HG03460 (cell line): Measurements from ENCODE around the gene ATAD3B.
"Not testable (repeated sequence)": the region's sequence is repeated elsewhere in the genome, so short reads cannot be mapped to it uniquely, and the experiment has no call there.

Source experiments
- ATAC-seq: cut with Tn5 transposase; IDR thresholded peaks from one replicate; pipeline ENCODE4 v1.9.1; 2021; ENCODE audit not compliant: unreplicated experiment

ATAD3B gene

DNA sequence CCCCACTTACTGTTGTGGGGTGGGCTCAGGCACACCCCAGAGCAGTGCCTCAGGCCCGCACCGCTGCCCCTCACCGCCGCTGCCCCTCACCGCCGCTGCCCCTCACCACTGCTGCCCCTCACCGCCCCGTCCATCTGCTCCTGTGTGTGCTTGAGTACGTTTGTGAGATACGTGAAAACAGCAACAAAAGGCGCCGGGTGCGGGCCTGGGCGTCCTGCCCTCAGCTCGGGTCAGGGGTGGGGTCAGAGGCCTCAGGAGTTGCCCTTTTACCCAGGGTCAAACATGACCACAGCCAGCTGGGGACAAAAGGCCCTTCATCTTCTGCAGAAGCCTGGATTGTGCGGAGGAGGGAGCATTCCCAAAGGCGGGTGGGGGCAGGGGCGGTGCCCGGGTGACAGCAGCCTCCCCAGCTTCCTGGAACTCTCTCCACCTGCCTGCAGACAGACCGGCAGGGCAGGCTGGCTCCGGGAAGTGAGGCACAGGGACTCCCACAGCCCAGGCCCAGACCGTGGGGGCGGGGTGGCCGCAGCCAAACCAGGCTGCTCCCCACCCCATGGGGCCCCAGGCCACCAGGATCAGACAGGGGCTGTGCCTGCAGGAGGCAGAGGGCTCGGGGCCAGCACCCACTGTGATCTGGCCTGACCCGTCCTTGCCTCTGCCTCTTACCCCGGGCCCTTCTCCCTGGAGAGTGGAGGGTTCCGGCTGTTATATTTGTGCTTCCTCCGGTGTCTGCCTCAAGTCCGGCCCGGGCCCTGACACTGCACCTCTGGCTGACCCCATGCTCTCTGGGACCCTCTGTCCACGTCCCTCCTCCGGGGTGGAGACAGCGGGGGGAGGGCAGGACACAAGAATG is 38.4 kb upstream of the ATAD3B start:
- ATAC-seq = no peak

DNA sequence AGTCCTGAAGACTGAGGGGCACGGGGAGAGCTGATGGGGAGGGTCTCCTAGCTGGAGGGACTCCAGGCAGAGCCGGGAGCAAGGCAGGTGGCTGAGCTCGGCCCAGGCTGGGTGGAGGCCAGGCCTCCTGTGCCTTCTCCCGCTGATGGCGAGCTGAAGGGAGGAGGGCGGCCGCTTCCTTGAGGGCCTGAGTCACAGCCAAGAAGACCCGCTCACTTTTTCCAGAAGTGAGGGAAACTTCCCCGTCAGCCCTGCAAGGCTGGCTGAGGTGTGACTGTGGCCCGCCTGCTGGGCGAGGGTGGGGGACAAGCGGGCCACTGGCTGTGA is 37.8 kb upstream of the ATAD3B start:
- ATAC-seq = no peak

DNA sequence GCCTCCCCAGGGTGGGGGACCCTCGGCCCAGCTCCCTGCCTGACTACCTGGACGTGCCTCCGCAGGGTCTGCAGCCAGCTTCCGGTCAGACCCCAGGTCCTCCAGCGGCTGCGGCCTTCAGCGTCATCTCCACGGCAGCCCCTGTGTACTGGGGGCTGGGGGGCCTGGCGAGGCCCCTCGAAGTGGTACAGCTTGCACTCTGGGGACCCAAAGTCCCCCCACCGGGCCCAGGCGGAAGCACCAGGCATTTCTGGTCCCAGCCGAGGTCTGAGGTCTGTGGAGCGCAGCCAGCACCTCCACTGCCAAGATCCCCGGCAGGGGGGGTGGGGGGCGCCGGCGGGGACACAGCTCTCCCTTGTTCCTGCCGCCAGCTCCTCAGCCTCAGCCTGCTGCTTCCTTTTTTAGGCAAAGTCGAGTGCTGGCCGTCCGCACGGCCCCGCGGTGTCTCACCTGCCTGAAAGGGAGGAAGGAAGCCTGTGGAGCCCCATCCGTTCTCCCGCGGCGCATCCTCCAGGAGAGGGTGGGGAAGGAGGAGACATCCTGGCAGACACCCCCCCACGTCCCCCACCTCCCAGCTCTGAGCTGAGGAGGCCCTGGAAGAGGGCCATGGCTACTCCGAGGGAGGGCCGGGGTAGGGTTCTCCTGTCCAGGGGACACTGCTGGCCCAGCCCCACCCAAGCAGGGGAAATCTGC is 37.3 kb upstream of the ATAD3B start:
- no peak for ATAC-seq

DNA sequence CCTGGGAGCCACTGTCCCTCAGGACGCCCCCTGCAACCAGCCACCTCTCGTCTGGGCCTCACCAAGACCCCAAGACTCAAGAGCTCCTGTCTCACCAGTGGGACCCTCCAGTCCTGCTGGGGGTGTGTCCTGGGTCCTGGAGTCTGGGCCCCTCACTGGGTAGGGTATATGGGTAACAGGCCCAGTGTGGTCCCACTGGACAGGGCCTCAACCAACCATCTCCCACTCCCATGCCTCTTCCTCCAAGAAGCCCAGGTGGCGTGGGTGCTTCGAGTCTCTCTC is 36.8 kb upstream of the ATAD3B start:
- ATAC-seq = no peak

DNA sequence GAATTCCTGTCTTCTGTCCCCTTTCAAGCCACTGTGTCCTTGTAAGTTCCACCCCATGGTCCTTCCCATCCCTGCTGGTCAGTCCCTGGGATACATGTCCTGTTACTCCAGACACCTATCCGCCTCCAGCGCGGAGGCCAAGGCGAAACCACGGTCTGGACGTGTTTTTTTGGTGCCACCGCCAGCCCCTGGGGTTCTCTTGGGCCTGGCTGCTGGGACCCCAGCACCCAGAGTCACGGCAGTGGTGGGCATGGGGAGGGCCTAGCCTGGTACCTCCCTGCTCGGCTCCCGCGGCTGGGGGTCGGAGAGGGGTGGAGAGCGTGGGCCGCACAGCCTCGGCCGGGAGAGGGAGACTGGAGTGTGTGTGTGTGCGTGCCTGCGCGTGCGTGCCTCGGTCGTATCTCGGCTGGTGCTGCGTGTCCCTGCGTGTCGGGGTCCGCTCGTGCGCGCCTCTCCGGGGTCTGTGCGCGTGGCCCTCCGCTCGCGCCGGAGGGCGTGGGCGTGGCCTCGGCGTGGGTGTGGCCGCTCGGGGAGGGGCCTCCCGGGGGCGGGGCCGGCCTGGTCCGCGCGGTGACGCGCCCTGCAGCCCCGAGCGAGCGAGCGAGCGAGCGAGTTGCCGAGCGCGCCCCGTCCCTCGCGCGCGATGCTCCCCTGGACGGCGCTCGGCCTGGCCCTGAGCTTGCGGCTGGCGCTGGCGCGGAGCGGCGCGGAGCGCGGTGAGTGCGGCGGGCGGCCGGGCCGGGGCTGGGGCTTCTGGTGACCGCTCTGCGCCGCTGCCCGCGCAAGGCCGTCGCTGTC is 36.3 kb upstream of the ATAD3B start, which contains the start of gene VWA1:
VWA1 (plus strand) TSS at position 585 of the 798 bp plus-strand sequence; CDS start at position 644, 59 bp downstream.
- ATAC-seq = peak; percentile 48

DNA sequence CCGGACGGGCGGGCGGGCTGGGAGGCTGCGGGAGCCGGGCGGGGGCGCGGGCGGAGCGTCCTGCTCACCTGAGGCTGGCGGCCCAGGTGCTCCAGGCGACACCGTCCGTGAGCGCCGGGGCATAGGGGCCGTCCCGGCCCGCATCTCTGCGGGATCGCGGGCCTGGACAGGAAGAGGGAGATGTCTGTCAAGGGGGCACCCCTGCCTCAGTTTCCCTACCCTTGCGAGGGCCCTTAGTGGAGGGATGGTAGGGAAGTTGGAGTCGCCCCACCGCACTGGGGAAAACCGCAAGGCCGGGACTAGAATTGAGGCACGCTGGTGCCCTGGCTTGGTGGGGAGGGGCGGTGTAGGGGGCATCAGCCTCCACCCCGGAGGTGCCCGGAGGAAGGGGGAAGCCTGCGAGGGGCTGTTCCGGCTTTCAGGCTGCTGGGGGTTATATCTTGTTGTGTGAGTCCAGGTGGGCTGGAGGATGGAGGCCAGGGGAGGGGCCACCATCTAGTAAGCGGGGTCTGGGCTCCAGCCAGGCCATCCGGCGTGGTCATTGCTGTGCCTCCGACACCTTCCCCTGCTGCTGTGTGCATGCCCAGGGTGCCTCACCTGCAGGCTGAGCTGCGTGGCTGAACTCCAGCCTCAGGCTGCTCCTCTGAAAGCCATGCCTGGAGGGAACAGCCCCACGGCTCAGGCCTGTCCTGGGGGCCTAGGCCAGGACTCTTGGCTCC is 35.5 kb upstream of the ATAD3B start:
- ATAC-seq = no peak

DNA sequence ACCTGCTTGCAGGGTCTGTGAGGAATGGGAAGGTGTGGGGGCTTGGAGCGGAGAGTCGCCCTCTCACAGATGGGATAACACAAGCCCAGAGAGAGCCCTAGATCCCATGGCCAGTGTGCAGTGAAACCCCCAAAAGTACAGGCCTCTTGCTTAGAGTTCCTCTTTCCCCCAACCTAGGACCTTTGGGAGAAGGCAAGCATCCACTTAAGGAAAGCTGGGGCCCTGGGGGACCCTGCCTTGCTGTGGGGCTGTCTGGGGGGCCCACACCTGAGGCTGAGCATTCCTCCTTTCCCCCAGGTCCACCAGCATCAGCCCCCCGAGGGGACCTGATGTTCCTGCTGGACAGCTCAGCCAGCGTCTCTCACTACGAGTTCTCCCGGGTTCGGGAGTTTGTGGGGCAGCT is 34.9 kb upstream of the ATAD3B start:
- ATAC-seq = no peak

DNA sequence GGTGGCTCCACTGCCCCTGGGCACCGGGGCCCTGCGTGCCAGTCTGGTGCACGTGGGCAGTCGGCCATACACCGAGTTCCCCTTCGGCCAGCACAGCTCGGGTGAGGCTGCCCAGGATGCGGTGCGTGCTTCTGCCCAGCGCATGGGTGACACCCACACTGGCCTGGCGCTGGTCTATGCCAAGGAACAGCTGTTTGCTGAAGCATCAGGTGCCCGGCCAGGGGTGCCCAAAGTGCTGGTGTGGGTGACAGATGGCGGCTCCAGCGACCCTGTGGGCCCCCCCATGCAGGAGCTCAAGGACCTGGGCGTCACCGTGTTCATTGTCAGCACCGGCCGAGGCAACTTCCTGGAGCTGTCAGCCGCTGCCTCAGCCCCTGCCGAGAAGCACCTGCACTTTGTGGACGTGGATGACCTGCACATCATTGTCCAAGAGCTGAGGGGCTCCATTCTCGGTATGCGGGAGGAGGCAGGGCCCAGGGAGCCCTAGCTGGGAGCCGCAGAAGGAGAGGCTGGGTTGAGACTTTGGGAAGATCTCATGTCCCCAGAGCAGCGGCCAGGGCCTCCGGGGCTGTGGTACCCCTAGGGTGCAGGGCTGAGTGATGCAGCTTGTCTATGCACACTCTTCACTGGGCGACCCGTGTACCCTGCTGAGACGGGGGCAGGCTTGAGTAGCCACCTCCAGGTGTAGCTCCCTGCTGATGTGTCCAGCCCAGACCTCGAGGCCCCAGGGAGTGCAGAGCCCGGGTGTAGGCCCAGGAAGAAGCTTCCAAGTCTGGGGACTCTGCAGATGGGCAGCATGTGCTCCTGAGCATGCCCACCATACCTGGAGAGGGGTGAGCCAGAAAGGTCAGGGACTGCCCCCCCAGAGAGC is 34.3 kb upstream of the ATAD3B start:
- ATAC-seq = no peak

DNA sequence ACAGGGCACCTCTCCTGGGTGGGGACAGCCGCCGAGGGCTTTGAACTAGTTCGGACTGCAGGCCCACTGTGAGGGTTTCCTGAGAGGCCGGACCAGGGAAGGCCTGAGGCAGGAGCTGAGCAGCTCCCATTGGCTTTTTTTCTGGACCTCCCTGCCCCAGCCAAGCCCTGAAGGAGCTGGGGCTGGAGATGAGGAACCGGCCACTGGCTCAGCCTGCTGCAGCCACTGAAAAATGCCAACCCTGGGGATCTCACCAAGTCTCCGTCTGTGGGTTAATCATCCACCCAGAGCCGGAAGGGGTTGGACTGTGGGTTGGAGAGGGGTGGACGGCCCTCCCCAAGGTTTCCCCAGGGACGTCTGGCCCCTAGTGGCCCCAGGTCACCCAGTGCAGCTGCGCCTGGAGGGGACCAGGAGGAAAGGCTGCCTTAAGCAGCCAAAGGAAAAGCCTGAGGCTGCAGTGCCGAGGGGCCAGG is 33.6 kb upstream of the ATAD3B start:
- no peak for ATAC-seq

DNA sequence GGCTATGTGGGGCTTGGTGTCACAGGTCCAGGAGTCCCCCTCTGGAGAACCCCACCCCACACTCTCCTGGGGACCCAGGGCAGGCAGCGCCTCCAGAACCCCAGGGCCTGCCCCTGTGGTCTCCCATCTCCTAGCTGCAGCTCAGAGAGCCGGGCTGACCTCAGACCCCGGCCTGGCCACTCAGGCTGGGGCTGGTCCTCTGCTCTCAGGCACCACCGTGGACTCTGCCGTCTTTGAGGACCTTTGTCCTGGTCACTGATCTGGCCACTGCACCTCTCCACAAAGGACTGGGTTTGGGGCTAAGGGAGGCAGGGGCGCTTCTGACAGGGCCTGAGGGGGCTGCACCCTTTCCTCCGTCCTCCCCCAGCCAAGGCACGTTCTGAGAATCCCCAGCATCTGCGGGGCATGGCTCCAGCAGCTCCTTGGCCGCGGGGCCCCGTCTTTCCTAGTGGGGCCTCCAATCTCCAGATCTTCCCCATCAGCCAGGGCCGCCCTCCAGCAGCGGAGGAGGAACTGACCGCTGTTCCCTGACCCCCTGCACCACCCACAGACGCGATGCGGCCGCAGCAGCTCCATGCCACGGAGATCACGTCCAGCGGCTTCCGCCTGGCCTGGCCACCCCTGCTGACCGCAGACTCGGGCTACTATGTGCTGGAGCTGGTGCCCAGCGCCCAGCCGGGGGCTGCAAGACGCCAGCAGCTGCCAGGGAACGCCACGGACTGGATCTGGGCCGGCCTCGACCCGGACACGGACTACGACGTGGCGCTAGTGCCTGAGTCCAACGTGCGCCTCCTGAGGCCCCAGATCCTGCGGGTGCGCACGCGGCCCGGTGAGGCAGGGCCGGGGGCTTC is 32.8 kb upstream of the ATAD3B start:
- no peak for ATAC-seq

DNA sequence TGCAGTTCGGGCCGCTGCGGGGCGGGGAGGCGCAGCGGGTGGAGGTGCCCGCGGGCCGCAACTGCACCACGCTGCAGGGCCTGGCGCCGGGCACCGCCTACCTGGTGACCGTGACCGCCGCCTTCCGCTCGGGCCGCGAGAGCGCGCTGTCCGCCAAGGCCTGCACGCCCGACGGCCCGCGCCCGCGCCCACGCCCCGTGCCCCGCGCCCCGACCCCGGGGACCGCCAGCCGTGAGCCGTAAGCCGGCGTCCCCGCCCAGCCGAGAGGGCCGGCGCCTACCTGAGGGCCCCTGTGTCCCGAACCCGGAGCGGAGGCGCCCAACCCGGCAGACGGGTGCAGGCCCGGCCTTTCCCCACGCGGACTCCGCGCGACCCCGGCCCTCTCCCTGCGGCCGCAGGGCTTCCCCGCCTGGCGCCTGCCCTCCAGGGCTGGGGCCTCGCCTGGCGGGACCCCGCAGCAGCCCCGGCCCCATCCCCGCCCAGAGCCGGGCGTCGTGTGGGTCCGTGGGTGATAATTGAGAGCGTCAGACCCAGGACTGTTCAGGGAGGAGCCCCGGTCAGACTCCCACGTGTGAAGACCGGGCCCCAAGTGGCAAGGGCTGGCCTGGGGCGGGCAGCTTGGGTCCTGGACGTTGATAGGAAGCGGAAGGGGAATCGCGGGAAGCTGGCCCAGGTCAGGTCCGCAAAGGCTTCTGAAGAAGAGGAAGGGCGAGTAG is 31.9 kb upstream of the ATAD3B start:
- ATAC-seq = no peak

DNA sequence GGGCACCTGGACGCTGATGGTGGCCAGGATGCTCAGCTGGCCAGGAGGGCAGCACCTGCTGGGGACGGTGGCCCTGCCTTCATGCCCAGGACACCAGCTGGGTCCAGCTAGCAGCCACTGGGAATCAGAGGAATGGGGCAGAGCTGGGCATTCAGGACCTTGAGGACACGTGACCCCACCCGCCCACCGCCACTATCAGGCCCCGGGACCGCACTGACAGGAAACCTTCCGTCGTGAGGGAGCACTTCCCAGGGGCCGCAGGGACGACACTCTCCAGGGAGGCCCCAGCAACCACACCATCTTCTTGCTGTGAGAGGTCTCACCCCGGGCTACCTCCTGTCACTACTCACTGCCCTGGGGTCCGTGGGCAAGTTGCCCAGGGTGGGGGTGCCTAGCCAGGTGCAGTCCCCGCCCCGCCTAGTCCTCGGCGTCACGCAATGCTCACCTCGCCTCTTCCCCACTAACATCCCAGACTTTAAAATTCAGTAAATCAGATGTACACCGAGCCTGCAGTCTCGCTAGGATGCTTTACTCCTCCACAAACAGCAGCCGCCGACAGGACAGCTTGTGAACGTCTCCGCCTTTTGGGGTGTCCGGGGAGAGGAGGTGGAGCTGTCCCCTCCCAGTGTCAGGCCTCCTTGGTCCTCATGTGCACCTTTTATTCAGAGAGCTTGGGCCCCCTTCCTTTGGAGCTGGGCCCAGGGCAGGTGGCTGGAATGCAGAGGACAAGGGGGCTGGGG is 31.1 kb upstream of the ATAD3B start:
- no peak for ATAC-seq

DNA sequence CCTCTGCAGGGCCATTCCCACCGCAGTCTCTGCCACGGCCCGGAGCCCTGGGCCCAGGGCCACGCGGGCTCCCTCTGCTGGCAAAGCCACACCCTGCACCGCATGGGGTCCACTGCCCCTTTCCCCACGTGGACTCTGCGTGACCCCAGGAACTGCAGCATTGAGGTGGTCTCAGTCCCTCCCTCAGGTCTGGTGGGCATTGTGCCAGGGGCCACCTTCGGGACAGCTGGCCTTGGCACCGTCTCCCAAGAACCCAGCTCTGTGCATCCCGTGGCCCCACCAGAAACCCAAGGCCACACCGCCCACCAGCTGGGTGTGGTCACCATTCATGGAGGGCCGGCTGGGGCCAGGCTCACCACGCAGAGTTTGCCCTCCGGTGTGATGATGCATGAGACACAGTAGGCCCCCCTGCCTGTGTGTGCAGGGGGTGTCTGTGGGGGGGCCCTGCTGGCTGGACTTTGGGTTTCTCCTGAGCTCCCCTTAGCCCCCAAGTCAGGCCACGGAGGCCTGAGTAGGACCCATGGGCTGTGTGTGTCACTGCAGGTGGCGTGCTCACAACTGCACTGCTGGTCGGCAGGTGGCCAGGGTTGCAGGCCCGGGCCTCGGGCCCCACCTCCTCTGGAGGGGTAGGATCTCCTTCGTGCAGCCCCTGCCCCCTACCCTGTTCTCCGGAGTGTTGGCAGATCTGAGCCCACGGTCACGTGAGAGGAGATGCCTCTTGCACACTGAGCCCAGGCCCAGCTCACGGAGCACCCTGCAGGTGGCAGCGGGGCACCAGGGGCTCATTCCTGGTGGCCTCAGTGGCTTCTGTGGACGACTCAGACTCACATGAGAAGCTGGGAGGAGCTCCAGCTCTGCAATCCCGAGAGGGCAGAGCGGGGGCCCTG is 30.3 kb upstream of the ATAD3B start:
- no peak for ATAC-seq

DNA sequence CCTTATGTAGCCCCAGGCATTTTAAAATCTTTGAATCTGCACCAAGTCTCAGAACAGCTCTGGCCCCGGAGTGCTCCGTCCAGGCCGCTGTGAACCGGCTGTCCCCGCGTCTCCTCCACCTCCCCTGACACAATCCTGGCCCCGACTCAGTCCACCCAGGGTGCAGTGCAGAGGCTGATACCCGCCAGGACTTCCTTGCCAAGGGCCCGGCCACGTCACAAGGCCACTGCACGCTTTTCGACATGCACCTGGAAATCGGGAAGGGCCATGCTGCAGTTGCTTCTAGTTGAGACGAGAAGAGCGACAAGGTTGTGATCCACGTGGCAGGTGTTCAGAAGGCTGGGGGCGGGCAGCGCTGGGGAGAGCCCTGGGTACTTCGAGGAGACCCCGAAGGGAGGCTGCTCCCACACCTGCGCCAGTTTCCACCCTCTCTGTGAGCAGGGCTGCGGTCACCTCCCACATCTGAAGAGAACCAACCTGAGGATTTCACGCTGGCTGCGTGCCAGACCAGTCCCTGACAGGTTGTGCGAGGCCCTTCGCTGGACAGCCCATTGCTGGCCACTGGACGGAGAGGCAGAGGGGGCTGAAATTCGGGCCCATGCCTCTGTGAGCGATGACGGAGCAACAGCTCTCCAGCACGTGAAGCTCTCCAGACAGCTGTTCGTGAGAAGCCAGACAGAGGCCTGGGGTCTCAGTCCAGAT is 29.3 kb upstream of the ATAD3B start:
- ATAC-seq = no peak

DNA sequence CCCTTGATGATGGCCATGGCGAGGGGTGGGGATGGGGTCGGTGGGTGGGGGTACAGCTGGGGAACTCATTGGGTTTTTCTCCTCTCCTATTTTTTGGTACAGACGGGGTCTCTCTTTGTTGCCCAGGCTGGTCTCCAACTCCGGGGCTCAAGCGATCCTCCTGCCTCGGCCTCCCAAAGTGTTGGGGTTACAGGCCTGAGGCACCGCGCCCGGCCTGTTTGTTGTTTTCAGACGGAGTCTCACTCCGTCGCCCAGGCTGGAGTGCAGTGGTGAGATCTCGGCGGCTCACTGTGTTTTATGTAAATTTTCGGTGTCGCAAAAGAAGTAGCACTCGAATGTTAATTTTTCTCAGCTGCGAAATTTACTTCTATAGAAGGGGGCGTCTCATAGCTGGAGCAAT is 24.9 kb upstream of the ATAD3B start:
- ATAC-seq = not testable (repeated sequence)

DNA sequence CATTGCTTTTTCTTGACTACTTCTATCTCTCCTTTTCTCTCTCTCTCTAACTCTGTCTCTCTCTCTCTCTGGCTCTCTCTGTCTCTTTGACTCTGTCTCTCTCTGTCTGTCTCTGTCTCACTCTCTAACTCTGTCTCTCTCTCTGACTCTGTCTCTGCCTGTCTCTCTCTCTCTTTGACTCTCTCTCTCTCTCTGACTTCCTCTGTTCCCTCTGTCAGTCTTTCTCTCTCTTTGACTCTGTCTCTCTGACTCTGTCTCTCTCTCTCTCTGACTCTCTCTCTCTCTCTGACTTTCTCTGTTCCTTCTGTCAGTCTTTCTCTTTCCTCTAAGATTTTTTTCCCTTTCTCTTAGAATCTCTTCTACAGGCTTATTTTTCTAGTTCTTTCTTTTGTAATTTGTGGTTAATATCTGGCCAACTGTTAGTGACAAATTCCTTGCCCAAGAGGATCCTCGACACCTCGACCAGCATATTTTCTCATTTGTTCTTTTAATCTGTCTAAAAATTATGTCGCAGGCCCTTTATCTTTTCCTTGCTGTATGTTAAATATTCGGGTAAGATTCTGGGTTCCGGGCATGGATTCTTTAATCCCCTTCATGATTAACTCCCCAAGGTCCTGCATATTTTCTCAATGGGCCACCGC is 22.3 kb upstream of the ATAD3B start, which contains the start of gene ATAD3C:
ATAD3C (plus strand) TSS at position 591 of the 641 bp plus-strand sequence. CDS start 995 bp downstream, outside the sequence.
- no peak for ATAC-seq
